ENCODE results near the gene FERD3L. TPM values are rescaled to one million over a fixed set of nuclear protein-coding genes. Genes with fewer than 3 reads are reported as not detected.

FERD3L gene
- total and polyA plus RNA-seq, 9 donors, result not detected

- intact Hi-C loops (cut with DNase I), result no loop called here
- Histone ChIP-seq H3K27me3 (no peaks in the 10 kb centered on the region), H3K27ac (no peak overlapping the region), H3K4me3 (no peak overlapping the region), H3K4me1 (ENCODE audit: insufficient read depth) (no peaks in the 10 kb centered on the region), H3K9me3 (no peaks in the 10 kb centered on the region), H3K36me3 (no peaks in the 10 kb centered on the region)
- WGBS, 3 donors, result 93 to 98% (median 97%) methylated on average over 1 of the region's 1 CpG
- TF ChIP-seq, protein P1, sequence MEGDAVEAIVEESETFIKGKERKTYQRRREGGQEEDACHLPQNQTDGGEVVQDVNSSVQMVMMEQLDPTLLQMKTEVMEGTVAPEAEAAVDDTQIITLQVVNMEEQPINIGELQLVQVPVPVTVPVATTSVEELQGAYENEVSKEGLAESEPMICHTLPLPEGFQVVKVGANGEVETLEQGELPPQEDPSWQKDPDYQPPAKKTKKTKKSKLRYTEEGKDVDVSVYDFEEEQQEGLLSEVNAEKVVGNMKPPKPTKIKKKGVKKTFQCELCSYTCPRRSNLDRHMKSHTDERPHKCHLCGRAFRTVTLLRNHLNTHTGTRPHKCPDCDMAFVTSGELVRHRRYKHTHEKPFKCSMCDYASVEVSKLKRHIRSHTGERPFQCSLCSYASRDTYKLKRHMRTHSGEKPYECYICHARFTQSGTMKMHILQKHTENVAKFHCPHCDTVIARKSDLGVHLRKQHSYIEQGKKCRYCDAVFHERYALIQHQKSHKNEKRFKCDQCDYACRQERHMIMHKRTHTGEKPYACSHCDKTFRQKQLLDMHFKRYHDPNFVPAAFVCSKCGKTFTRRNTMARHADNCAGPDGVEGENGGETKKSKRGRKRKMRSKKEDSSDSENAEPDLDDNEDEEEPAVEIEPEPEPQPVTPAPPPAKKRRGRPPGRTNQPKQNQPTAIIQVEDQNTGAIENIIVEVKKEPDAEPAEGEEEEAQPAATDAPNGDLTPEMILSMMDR (IDR thresholded peaks at IDR 0.05), result no peak
- no peak for TF ChIP-seq POLR2A (IDR thresholded peaks at IDR 0.05)
- no peak for TF ChIP-seq EP300 (IDR thresholded peaks at IDR 0.05)
- DNase-seq, result no peak
These were observed 43.7 kb downstream of the FERD3L start for GRCh38 chr7:19101472-19101871.

DNA sequence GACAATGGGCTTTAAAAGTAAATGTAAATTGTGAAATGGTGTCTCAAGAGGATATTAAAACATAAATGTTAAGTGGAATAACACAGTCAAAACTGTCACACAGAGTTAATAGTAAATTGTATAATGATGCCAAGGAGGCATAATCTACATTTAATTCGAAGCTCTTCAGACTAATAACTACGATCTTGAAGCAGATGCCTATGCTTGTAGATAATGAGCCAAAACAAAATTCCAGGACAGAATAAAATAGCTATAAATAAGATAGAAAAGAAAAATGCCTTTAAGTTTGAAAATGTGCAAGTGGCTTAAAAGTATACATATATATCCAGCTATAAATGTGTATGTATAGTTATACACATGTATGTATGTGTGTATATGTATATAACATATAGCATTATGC, 45.3 kb downstream of the FERD3L start:
- Histone ChIP-seq H3K27ac (no peak overlapping the region), H3K27me3 (no peaks in the 10 kb centered on the region), H3K9me3 (no peaks in the 10 kb centered on the region), H3K36me3 (no peaks in the 10 kb centered on the region), H3K4me3 (no peak overlapping the region), H3K4me1 (ENCODE audit: insufficient read depth) (no peaks in the 10 kb centered on the region)
- DNase-seq, result no peak
- no peak for TF ChIP-seq POLR2A (IDR thresholded peaks at IDR 0.05)
- TF ChIP-seq, protein P1 (IDR thresholded peaks at IDR 0.05), result no peak
- no peak for TF ChIP-seq EP300 (IDR thresholded peaks at IDR 0.05)
- intact Hi-C loops (cut with DNase I), result no loop called here
- 21 to 36% (median 25%) methylated on average over 2 of the region's 2 CpGs for WGBS, 3 donors

DNA sequence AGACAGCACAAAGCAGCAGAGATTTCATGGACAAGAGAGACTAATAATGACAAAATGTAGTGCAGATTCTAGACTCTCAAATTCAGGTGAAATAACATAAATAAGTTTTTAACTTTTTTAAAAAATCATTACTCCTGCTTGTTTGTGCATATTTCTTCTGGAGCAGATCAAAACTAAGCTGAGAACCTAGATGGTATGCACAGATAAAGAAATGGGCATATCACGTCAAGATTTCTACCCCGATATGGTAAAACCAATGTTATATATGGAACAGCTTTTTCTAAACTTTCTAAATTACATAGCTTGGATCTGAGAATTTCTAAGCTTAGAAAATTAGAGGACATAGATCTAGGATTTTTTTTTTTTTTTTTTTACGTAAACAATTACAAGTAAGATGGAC, 46.0 kb downstream of the FERD3L start:
- Histone ChIP-seq H3K27ac (no peak overlapping the region), H3K4me3 (no peak overlapping the region), H3K36me3 (no peaks in the 10 kb centered on the region), H3K9me3 (no peaks in the 10 kb centered on the region), H3K27me3 (no peaks in the 10 kb centered on the region), H3K4me1 (ENCODE audit: insufficient read depth) (no peaks in the 10 kb centered on the region)
- intact Hi-C loops (cut with DNase I), result no loop called here
- DNase-seq, result no peak
- 92 to 95% (median 94%) methylated on average over 3 of the region's 3 CpGs for WGBS, 3 donors
- TF ChIP-seq, protein P1 (IDR thresholded peaks at IDR 0.05), result no peak
- TF ChIP-seq EP300 (IDR thresholded peaks at IDR 0.05) (no peak), POLR2A (IDR thresholded peaks at IDR 0.05) (no peak)

GRCh38 chr7:19098510-19098909, 46.7 kb downstream of the FERD3L start:
- Histone ChIP-seq H3K36me3 (no peaks in the 10 kb centered on the region), H3K4me3 (no peak overlapping the region), H3K4me1 (ENCODE audit: insufficient read depth) (no peaks in the 10 kb centered on the region), H3K27ac (no peak overlapping the region), H3K27me3 (no peaks in the 10 kb centered on the region), H3K9me3 (no peaks in the 10 kb centered on the region)
- intact Hi-C loops (cut with DNase I), result no loop called here
- DNase-seq, result no peak
- no peak for TF ChIP-seq EP300 (IDR thresholded peaks at IDR 0.05)
- TF ChIP-seq POLR2A (IDR thresholded peaks at IDR 0.05), result no peak
- TF ChIP-seq, protein P1 (IDR thresholded peaks at IDR 0.05), result no peak
- WGBS, 3 donors, result 74 to 91% (median 81%) methylated on average over 1 of the region's 1 CpG

Data from ovary (tissue), 9 donors.